ENCODE measurements around the gene BEX3.
"Not testable (repeated sequence)": the region's sequence is repeated elsewhere in the genome, so short reads cannot be mapped to it uniquely, and the experiment has no call there.

The BEX3 gene

DNA sequence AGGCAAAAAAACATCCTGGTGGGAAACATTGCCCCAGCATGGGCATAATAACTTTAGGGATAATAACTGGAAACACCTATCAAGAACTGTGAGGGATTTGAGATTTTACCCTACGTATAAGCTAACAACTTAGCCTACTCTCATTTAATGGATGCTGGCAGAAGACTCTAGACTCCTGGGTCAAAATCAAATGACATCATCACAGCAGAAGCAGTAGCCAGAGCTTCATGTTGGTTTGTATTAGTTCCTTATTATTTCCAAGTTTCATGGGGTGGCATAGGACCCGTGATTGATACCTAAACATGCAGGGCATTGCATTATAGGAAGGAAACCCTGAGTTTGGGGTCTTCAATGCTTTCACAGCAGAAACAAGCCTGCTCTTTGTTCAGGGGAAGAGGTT, 15.4 kb upstream of the BEX3 start:
- peaks cover 6% of the 10 kb centered on the region for H3K4me1 Mint-ChIP-seq
- H3K27me3 Mint-ChIP-seq = peaks cover 17% of the 10 kb centered on the region
- no peak for ATAC-seq (replicated peaks; ENCODE audit: extremely low read depth, poor library complexity, severe bottlenecking)
- H3K9me3 Mint-ChIP-seq = no peaks in the 10 kb centered on the region
- no peak for DNase-seq (ENCODE audit: low spot score in 2 of 2)
- no peak overlapping the region for H3K4me3 Mint-ChIP-seq
- no peak overlapping the region for H3K27ac Mint-ChIP-seq (ENCODE audit: low read depth)
- H3K36me3 Mint-ChIP-seq (ENCODE audit: insufficient read depth) = no peaks in the 10 kb centered on the region

DNA sequence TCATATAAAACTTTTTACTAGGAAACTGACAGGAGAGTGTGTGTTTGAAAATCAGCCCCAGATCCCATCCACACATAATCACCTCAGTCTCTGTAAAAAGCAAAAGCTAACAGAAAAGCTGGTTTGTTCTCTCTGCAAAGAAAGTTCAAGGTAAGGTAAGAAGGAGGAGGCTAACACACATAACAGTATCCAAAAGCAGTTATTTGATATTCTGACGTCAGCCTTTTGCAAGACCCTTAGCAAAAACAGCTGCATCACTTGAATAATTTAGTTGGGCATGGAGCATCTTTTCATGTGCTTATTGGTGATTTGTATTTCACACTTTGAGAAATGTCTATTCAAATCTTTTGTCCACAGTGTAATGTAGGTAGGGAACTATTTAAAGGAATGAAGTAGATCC, 14.5 kb upstream of the BEX3 start:
- H3K4me3 Mint-ChIP-seq = no peak overlapping the region
- H3K27me3 Mint-ChIP-seq = peaks cover 11% of the 10 kb centered on the region
- ATAC-seq (replicated peaks; ENCODE audit: extremely low read depth, poor library complexity, severe bottlenecking) (no peak), DNase-seq (ENCODE audit: low spot score in 2 of 2) (no peak)
- no peaks in the 10 kb centered on the region for H3K4me1 Mint-ChIP-seq
- H3K9me3 Mint-ChIP-seq = no peaks in the 10 kb centered on the region
- no peak overlapping the region for H3K27ac Mint-ChIP-seq (ENCODE audit: low read depth)
- no peaks in the 10 kb centered on the region for H3K36me3 Mint-ChIP-seq (ENCODE audit: insufficient read depth)

DNA sequence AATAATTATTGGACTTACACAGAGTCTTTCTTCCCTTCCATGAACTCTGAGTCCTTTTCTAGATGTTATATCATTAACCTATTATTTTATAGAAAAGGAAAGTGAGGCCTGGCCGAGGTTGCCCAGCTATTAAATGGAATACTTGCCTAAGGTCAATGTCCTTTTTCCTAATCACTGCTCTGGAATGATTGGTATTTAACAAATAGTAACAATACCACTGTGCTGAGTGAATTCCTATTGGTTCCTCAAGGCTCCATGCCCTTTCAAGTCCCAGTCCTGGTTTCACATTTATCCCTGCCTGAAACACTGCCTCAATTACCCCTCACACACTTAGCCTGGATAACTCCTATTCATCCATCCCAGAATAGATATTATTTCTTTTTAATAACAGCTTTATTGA, 13.9 kb upstream of the BEX3 start:
- no peak overlapping the region for H3K4me3 Mint-ChIP-seq
- H3K27ac Mint-ChIP-seq (ENCODE audit: low read depth) = no peak overlapping the region
- no peaks in the 10 kb centered on the region for H3K4me1 Mint-ChIP-seq
- H3K27me3 Mint-ChIP-seq = peaks cover 11% of the 10 kb centered on the region
- ATAC-seq (replicated peaks; ENCODE audit: extremely low read depth, poor library complexity, severe bottlenecking) (no peak), DNase-seq (ENCODE audit: low spot score in 2 of 2) (no peak)
- no peaks in the 10 kb centered on the region for H3K36me3 Mint-ChIP-seq (ENCODE audit: insufficient read depth)
- no peaks in the 10 kb centered on the region for H3K9me3 Mint-ChIP-seq

DNA sequence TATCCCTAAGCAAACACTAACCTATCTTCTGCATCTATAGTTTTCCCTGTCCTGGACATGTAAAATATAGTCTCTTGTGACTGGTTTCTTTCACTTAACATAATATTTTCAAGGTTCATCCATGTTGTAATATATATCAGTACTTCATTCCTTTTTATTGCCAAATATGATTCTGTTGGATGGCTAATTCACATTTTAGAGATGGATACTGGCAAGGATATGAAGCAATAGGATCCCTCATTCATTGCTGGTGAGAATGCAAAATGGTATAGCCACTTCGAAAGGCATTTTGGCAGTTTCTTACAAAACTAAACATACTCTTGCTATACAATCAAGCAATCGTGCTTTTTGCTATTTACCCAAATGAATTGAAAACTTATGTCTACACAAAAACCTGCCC, 13.3 kb upstream of the BEX3 start:
- Mint-ChIP-seq H3K4me1 (no peaks in the 10 kb centered on the region), H3K27ac (ENCODE audit: low read depth) (no peak overlapping the region), H3K36me3 (ENCODE audit: insufficient read depth) (no peaks in the 10 kb centered on the region), H3K4me3 (no peak overlapping the region), H3K27me3 (peaks cover 11% of the 10 kb centered on the region), H3K9me3 (no peaks in the 10 kb centered on the region)
- DNase-seq (ENCODE audit: low spot score in 2 of 2) = no peak
- no peak for ATAC-seq (replicated peaks; ENCODE audit: extremely low read depth, poor library complexity, severe bottlenecking)

DNA sequence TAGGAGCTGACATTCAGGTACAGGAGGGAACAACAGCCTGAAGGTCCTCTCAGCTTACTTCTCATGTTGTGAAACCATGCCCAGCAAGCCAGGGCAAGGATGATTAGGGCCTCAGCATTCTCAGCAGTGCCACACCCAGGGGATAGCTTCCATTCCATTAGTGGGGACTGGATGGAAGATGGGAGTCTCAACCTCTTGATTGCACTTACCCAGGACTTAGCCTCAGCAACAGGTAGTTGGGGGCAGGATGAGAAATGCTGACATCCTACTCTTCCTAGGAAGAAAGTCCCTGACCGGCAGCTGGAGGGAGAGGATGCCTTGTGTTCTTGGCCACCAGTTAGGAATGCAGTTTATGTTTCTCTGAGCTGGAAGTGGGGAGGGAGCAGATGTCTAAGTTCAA, 8.8 kb upstream of the BEX3 start:
- H3K27ac Mint-ChIP-seq (ENCODE audit: low read depth) = no peak overlapping the region
- DNase-seq (ENCODE audit: low spot score in 2 of 2) (no peak), ATAC-seq (replicated peaks; ENCODE audit: extremely low read depth, poor library complexity, severe bottlenecking) (no peak)
- H3K36me3 Mint-ChIP-seq (ENCODE audit: insufficient read depth) = no peaks in the 10 kb centered on the region
- H3K9me3 Mint-ChIP-seq = no peaks in the 10 kb centered on the region
- H3K27me3 Mint-ChIP-seq = peaks cover 11% of the 10 kb centered on the region
- no peak overlapping the region for H3K4me3 Mint-ChIP-seq
- H3K4me1 Mint-ChIP-seq = no peaks in the 10 kb centered on the region

DNA sequence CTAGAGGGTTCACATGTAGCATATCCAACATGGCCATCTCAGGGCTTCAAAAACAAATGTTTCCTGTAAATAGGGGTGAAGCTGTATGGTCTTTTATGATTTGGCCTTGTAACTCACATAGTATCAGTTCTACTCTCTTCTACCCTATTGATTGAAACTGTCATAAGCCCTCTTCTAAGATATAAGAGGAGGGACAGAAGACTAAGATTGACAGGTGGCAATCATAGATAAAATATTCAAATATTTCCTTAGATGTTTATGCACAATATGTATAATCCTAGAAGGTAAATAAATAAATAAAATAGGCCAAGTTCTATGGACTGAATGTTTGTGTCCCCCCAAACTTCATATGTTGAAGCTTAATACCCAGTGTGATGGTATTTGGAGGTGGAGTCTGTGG, 6.9 kb upstream of the BEX3 start:
- ATAC-seq (replicated peaks; ENCODE audit: extremely low read depth, poor library complexity, severe bottlenecking) (no peak), DNase-seq (ENCODE audit: low spot score in 2 of 2) (no peak)
- Mint-ChIP-seq H3K27ac (ENCODE audit: low read depth) (no peak overlapping the region), H3K4me3 (no peak overlapping the region), H3K4me1 (no peaks in the 10 kb centered on the region), H3K9me3 (no peaks in the 10 kb centered on the region), H3K27me3 (peaks cover 11% of the 10 kb centered on the region), H3K36me3 (ENCODE audit: insufficient read depth) (no peaks in the 10 kb centered on the region)

DNA sequence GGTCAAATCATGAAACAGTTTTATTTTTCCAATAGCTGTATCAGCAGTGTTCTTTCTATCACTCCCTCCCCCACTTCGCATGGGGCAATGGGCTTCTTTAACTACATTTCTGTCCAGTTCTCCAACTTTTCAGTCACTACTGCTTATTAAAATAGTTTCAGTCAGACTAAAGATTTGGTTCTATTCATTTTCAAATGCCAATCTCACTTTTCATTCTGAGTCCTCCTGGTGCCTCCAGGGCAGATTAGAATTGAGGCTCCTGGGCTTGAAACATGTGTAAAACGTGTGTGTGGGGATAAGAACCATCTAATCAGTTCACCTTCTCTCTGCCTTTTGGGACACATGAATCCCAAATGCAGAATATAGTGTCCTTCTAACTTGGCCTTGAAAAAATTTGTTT, 3.5 kb upstream of the BEX3 start:
- Mint-ChIP-seq H3K4me3 (no peak overlapping the region), H3K27me3 (no peaks in the 10 kb centered on the region), H3K9me3 (no peaks in the 10 kb centered on the region), H3K36me3 (ENCODE audit: insufficient read depth) (peaks cover 3% of the 10 kb centered on the region), H3K4me1 (peaks cover 4% of the 10 kb centered on the region), H3K27ac (ENCODE audit: low read depth) (no peak overlapping the region)
- ATAC-seq (replicated peaks; ENCODE audit: extremely low read depth, poor library complexity, severe bottlenecking) = no peak
- no peak for DNase-seq (ENCODE audit: low spot score in 2 of 2)

DNA sequence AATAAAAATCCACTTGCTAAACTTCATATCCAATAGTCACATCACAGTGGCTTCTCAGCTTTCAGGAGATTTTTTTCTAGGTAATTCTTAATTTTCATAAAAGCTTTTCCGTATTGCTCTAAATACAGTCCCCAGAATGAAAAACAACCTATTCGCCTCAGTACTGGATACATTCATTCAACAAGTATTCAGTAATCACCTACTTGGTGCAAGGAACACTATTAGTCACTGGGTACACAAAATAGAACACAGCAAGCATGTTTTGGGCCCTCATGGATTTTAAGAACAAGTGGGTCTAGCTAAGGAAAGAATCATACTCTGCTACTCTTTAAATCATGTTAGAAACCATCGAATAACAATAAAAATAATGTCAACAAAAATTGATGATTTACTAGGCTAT, 2.8 kb upstream of the BEX3 start:
- H3K27me3 Mint-ChIP-seq = no peaks in the 10 kb centered on the region
- no peak overlapping the region for H3K4me3 Mint-ChIP-seq
- H3K36me3 Mint-ChIP-seq (ENCODE audit: insufficient read depth) = peaks cover 3% of the 10 kb centered on the region
- peaks cover 4% of the 10 kb centered on the region for H3K4me1 Mint-ChIP-seq
- no peak for ATAC-seq (replicated peaks; ENCODE audit: extremely low read depth, poor library complexity, severe bottlenecking)
- no peaks in the 10 kb centered on the region for H3K9me3 Mint-ChIP-seq
- no peak overlapping the region for H3K27ac Mint-ChIP-seq (ENCODE audit: low read depth)
- no peak for DNase-seq (ENCODE audit: low spot score in 2 of 2)

DNA sequence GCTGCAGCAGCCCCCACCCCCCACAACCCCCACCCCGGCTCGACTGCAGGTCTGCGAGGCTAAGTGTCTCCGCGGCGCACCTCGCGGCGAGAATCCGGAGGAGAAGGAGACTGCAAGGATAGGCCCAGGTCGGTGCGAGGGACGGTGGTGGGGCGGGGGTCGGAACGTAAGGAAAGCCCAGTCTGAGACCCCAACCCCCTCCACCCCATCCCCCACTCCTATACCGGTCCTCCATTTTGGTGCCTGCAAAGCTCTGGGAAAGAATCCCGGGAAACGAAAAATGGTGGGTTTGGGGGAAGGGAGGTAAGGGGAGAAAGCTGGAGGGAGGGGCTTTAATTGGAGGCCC, 614 bp downstream of the BEX3 start:
- no peak for DNase-seq (ENCODE audit: low spot score in 2 of 2)
- Mint-ChIP-seq H3K9me3 (no peaks in the 10 kb centered on the region), H3K4me3 (peak overlapping the region; percentile 62), H3K36me3 (ENCODE audit: insufficient read depth) (peaks cover 3% of the 10 kb centered on the region), H3K27ac (ENCODE audit: low read depth) (no peak overlapping the region), H3K27me3 (no peaks in the 10 kb centered on the region), H3K4me1 (peaks cover 4% of the 10 kb centered on the region)
- ATAC-seq (replicated peaks; ENCODE audit: extremely low read depth, poor library complexity, severe bottlenecking) = no peak

DNA sequence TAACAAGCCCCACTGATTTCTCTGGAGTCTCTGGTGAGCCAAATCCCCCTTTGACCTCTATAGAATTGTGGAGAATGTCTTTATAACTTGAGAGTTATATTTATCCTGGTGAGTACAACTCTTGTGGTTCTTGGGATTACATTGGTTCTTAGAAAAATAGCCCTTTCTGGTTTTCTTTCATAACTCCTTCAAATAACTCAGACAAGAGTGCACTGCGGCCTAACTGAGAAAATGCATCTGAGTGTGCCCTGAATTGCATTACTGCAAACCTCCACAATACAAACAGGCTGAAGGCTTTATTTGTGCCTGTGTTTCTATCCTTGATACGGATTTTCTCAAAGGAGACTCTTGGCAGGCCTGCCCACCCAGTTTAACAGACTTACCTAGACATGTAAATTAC, 2.7 kb downstream of the BEX3 start:
- H3K4me1 Mint-ChIP-seq = peaks cover 4% of the 10 kb centered on the region
- H3K27me3 Mint-ChIP-seq = no peaks in the 10 kb centered on the region
- H3K9me3 Mint-ChIP-seq = no peaks in the 10 kb centered on the region
- DNase-seq (ENCODE audit: low spot score in 2 of 2) (no peak), ATAC-seq (replicated peaks; ENCODE audit: extremely low read depth, poor library complexity, severe bottlenecking) (no peak)
- H3K27ac Mint-ChIP-seq (ENCODE audit: low read depth) = no peak overlapping the region
- H3K36me3 Mint-ChIP-seq (ENCODE audit: insufficient read depth) = peaks cover 3% of the 10 kb centered on the region
- H3K4me3 Mint-ChIP-seq = no peak overlapping the region

DNA sequence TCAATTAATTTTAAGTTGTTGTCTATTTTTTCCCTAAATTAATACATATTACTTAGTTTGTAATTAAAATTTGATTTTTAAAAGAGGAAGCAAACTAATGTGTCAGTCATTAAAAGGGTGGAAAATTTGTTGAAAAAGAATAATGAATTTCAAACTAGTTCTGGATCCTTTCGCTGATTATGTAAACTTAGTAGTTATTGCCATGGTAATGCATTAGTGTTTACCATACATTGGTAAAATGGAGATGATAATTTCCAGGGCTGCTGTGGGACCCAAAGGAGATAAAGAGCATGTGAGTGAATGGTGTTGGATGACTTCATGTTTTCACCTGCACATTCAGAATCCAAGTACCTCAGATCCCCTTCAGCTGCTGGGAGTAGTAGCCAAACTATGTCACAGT, 6.5 kb downstream of the BEX3 start:
- H3K4me1 Mint-ChIP-seq = no peaks in the 10 kb centered on the region
- ATAC-seq (replicated peaks; ENCODE audit: extremely low read depth, poor library complexity, severe bottlenecking) = no peak
- DNase-seq (ENCODE audit: low spot score in 2 of 2) = no peak
- H3K4me3 Mint-ChIP-seq = no peak overlapping the region
- no peaks in the 10 kb centered on the region for H3K9me3 Mint-ChIP-seq
- H3K27me3 Mint-ChIP-seq = no peaks in the 10 kb centered on the region
- H3K36me3 Mint-ChIP-seq (ENCODE audit: insufficient read depth) = peaks cover under 1% of the 10 kb centered on the region
- no peak overlapping the region for H3K27ac Mint-ChIP-seq (ENCODE audit: low read depth)

DNA sequence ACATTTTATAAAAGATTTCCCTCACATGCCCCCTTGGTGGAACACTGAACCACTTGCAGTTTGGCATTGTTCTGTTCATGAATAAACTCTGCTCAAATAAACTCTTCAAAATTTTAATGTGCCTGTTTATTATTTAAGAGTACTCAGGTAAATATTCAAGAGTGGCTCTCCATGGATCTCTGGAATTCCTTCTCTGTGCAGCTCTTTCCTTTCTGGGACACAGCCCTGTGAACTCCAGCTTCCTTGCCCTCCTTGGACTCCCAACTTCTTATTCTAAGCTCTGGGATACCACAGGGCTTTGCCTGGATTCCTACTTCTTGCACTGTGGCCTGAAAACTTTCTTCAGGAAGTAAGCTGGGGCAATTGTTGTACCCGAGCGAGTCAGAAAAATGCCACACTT, 8.3 kb downstream of the BEX3 start:
- Mint-ChIP-seq H3K36me3 (ENCODE audit: insufficient read depth) (no peaks in the 10 kb centered on the region), H3K27ac (ENCODE audit: low read depth) (no peak overlapping the region), H3K4me3 (no peak overlapping the region)

DNA sequence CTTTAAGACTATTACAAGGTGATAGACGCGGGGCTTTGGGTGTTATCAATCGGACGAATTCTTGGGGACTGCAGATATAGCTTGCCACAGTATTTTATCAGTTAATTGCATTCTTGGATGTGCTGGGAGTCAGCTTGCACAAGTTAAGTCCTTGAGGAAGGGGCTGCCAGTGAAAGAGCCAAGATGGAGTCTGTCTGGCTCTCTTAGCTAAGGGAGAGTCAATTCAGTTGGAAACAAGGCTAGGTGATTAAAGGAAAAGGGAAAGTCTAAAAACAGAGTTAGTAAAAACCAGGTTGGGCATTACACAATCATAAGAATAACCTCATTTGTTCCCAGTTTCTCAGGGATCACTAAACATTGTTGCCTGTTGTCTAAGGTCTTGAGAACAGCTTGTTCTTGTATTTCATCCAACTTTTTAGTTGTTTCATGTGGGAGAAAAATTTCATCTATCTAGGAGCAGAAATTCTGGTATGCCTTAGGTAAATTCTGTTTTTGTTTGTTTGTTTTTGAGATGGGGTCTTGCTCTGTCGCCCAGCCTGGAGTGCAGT, 9.0 kb downstream of the BEX3 start:
- H3K27me3 Mint-ChIP-seq = peaks cover 18% of the 10 kb centered on the region
- H3K9me3 Mint-ChIP-seq; H3K36me3 Mint-ChIP-seq (ENCODE audit: insufficient read depth); H3K4me1 Mint-ChIP-seq; ATAC-seq (replicated peaks; ENCODE audit: extremely low read depth, poor library complexity, severe bottlenecking); DNase-seq (ENCODE audit: low spot score in 2 of 2); H3K4me3 Mint-ChIP-seq; H3K27ac Mint-ChIP-seq (ENCODE audit: low read depth): not testable (repeated sequence)

More for the DNA sequence above, 8.3 kb downstream of the BEX3 start:
- ATAC-seq (replicated peaks; ENCODE audit: extremely low read depth, poor library complexity, severe bottlenecking) (no peak), DNase-seq (ENCODE audit: low spot score in 2 of 2) (no peak)
- Mint-ChIP-seq H3K27me3 (peaks cover 11% of the 10 kb centered on the region), H3K4me1 (no peaks in the 10 kb centered on the region), H3K9me3 (no peaks in the 10 kb centered on the region)

DNA sequence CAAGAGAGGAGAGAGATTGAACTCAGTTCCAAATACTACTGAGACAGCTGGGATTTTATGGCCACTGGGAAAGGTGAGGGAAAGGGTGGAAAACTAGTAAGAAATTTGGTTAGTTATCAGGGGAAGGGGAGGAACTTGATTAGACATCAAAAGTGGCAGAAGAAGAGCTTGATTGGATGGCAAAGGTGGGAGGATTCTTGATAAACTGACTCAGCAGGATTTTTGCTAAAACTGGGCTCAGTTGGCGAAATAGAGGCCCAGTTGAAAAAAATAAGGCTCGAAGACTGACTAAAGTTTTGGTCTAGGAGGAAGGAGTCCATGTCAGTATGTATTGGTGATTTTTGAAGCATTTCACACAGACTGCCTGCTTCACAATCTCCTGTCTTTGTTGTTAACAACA, 10.0 kb downstream of the BEX3 start:
- Mint-ChIP-seq H3K27ac (ENCODE audit: low read depth) (no peak overlapping the region), H3K4me3 (no peak overlapping the region), H3K9me3 (no peaks in the 10 kb centered on the region), H3K4me1 (no peaks in the 10 kb centered on the region), H3K27me3 (peaks cover 26% of the 10 kb centered on the region), H3K36me3 (ENCODE audit: insufficient read depth) (no peaks in the 10 kb centered on the region)
- ATAC-seq (replicated peaks; ENCODE audit: extremely low read depth, poor library complexity, severe bottlenecking) (no peak), DNase-seq (ENCODE audit: low spot score in 2 of 2) (no peak)

All from central memory CD8-positive, alpha-beta T cell (primary cell).